Breast epithelium (tissue), 4 donors: ENCODE data around the gene COL6A2. TPM values are rescaled to one million over a fixed set of nuclear protein-coding genes. Genes with fewer than 3 reads are reported as not detected.

Experiments used
- DNase-seq, 2 donors: peaks; one replicate each; pipeline ENCODE4 v3.0.0-alpha.2; 2019; ENCODE audit warnings: low spot score in 2 of 2
- H3K27ac ChIP-seq, 2 donors: fragments of 200-600 bp; sonication (generic) in 1 of 2; one replicate each; pipeline ENCODE4 v1.5.1; 2016 to 2019; ENCODE audit warnings: mild to moderate bottlenecking in 1 of 2
- H3K27me3 ChIP-seq, 2 donors: fragments of 200-600 bp; sonication (generic) in 1 of 2; one replicate each; pipeline versions ENCODE4 v1.5.1 to v1.6.0; 2017 to 2019; ENCODE audit warnings: control low read depth in 1 of 2, mild to moderate bottlenecking in 1 of 2
- H3K36me3 ChIP-seq: fragments of 200-600 bp; one replicate; pipeline ENCODE4 v1.5.1; 2019
- H3K4me1 ChIP-seq, 2 donors: fragments of 200-600 bp; sonication (generic); one replicate each; pipeline ENCODE4 v1.5.1; 2016 to 2019; ENCODE audit warnings: control low read depth in 1 of 2
- H3K4me3 ChIP-seq, 3 donors: fragments of 200-600 bp; sonication (generic); 1 replicate in 2 of 3; 2 replicates in 1 of 3; pipeline ENCODE4 v1.5.1; 2016 to 2019; ENCODE audit warnings: mild to moderate bottlenecking in 3 of 3, moderate library complexity in 2 of 3
- H3K9me3 ChIP-seq, 2 donors: fragments of 200-600 bp; sonication (generic) in 1 of 2; one replicate each; pipeline ENCODE4 v1.5.1; 2016 to 2019; ENCODE audit warnings: control low read depth in 1 of 2
- CTCF ChIP-seq, 3 donors: fragments of 450-650 bp; IDR thresholded peaks; one replicate each; pipeline ENCODE4 v1.5.1; 2016 to 2017; ENCODE audit warnings: antibody characterized with exemption in 3 of 3, mild to moderate bottlenecking in 3 of 3, moderate library complexity in 3 of 3
- POLR2A ChIP-seq: fragments of 450-650 bp; IDR thresholded peaks from one replicate; pipeline ENCODE4 v1.6.1; 2016; ENCODE audit warnings: antibody characterized with exemption, mild to moderate bottlenecking, moderate library complexity
- POLR2AphosphoS5 ChIP-seq, 3 donors: sonication (generic); formaldehyde crosslinking; IDR thresholded peaks; one replicate each; pipeline ENCODE4 v1.6.1; 2017; ENCODE audit warnings: antibody characterized with exemption in 3 of 3
- intact Hi-C: fragments of 100-400 bp; cut with DNase I; formaldehyde crosslinking; loops from one replicate; pipeline ENCODE4 v1.15.1; 2023; ENCODE audit warnings: low total_unique reads
- total RNA-seq, 3 donors: library from RNA; depleted of rRNA; stranded (reverse); fragments of >200 nt; gene quantifications; one replicate each; pipeline ENCODE4 v1.1.0, GENCODE V29; 2016

The COL6A2 gene
- total RNA-seq, 3 donors from 2014 or later = 177 to 1,266 (median 418) TPM

DNA sequence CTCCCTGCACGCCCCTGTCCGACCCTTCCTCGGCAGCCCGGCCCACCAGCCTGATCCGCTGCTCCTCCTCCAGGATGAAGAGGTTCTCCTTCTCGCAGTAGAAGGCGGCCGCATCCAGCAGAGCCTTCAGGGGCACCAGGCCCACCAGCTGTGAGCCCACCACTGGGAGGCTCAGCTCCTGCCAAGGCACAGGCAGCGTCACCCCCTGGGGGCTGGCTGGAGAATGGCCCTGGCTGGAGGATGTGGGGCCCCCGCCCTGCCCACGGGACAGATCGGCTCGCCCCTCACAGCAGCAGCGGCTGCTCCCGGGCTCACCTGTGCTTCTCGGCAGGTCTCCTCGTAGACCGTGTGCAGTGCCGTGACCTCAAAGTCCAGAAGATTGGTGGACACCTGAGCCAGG is 52.2 kb downstream of the COL6A2 start:
- intact Hi-C loops = no loop called here

GRCh38 chr21:46150491-46151121 is 52.7 kb downstream of the COL6A2 start:
- H3K36me3 ChIP-seq = no peaks in the 10 kb centered on the region
- DNase-seq = peak in 1 of 2 donors; percentile 45
- intact Hi-C loops = no loop called here

More for the DNA sequence above, 52.2 kb downstream of the COL6A2 start:
- DNase-seq = peak in 1 of 2 donors; percentile 30
- TF ChIP-seq POLR2AphosphoS5 (IDR thresholded peaks at IDR 0.05) (no peak), POLR2A (no peak)
- Histone ChIP-seq H3K27me3 (no peaks in the 10 kb centered on the region), H3K9me3 (no peaks in the 10 kb centered on the region), H3K27ac (no peak overlapping the region), H3K36me3 (no peaks in the 10 kb centered on the region), H3K4me3 (no peak overlapping the region), H3K4me1 (no peaks in the 10 kb centered on the region)

GRCh38 chr21:46151261-46151988 is 53.5 kb downstream of the COL6A2 start:
- no peaks in the 10 kb centered on the region for H3K36me3 ChIP-seq
- no peaks in the 10 kb centered on the region for H3K27me3 ChIP-seq
- TF ChIP-seq POLR2AphosphoS5 (IDR thresholded peaks at IDR 0.05) = no peak
- no peak for TF ChIP-seq POLR2A
- no peak for TF ChIP-seq CTCF (IDR thresholded peaks at IDR 0.05)
- DNase-seq = peak in 1 of 2 donors; percentile 51
- H3K27ac ChIP-seq = no peak overlapping the region
- intact Hi-C loops = no loop called here
- H3K9me3 ChIP-seq = no peaks in the 10 kb centered on the region
- H3K4me3 ChIP-seq = no peak overlapping the region
- H3K4me1 ChIP-seq = no peaks in the 10 kb centered on the region

More at GRCh38 chr21:46150491-46151121, 52.7 kb downstream of the COL6A2 start:
- H3K27ac ChIP-seq = no peak overlapping the region
- no peaks in the 10 kb centered on the region for H3K9me3 ChIP-seq
- TF ChIP-seq POLR2A (no peak), CTCF (IDR thresholded peaks at IDR 0.05) (no peak), POLR2AphosphoS5 (IDR thresholded peaks at IDR 0.05) (no peak)
- H3K4me1 ChIP-seq = no peaks in the 10 kb centered on the region
- no peaks in the 10 kb centered on the region for H3K27me3 ChIP-seq
- H3K4me3 ChIP-seq = no peak overlapping the region

GRCh38 chr21:46151989-46152926 is 54.3 kb downstream of the COL6A2 start:
- peak in 1 of 2 donors; percentile 30 for DNase-seq
- intact Hi-C loops = no loop called here
- Histone ChIP-seq H3K27ac (no peak overlapping the region), H3K36me3 (no peaks in the 10 kb centered on the region), H3K9me3 (no peaks in the 10 kb centered on the region), H3K4me1 (no peaks in the 10 kb centered on the region), H3K4me3 (peak overlapping the region in 2 of 3 donors; percentile 35 to 56), H3K27me3 (no peaks in the 10 kb centered on the region)
- no peak for TF ChIP-seq POLR2AphosphoS5 (IDR thresholded peaks at IDR 0.05)
- no peak for TF ChIP-seq POLR2A
- TF ChIP-seq CTCF (IDR thresholded peaks at IDR 0.05) = no peak

DNA sequence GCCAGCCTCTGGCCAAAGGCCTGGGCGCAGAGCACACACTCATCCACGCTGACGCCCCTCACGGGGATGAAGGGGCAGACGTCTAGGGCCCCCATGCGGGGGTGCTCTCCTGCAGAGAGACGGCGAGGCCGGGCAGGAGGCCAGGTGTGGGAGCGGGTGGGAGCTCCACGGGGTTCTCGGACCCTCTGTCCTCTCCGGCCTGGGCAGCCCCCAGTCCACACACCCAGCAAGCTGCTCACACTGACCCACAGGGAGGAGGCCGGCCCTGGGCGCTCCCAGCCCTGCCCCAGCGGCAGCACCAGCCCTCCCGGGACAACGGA is 55.0 kb downstream of the COL6A2 start:
- Histone ChIP-seq H3K9me3 (no peaks in the 10 kb centered on the region), H3K4me1 (no peaks in the 10 kb centered on the region), H3K4me3 (peak overlapping the region in 2 of 3 donors; percentile 35 to 56), H3K27me3 (no peaks in the 10 kb centered on the region), H3K27ac (no peak overlapping the region), H3K36me3 (no peaks in the 10 kb centered on the region)
- intact Hi-C loops = no loop called here
- TF ChIP-seq CTCF (IDR thresholded peaks at IDR 0.05) = no peak
- TF ChIP-seq POLR2AphosphoS5 (IDR thresholded peaks at IDR 0.05) = no peak
- TF ChIP-seq POLR2A = no peak
- DNase-seq = peak in 1 of 2 donors; percentile 47
